IgD-negative memory B cell (primary cell): ENCODE data around the gene ALDH4A1. TPM values are rescaled to one million over a fixed set of nuclear protein-coding genes. Genes with fewer than 3 reads are reported as not detected.

Source experiments
- H3K27ac Mint-ChIP-seq, 3 donors: one replicate each; pipeline ENCODE4 v1.8.0; 2020 to 2022; ENCODE audit warnings: mild to moderate bottlenecking in 3 of 3, mixed read lengths in 3 of 3, moderate library complexity in 1 of 3
- H3K27me3 Mint-ChIP-seq: one replicate; pipeline ENCODE4 v1.8.0; 2021; ENCODE audit warnings: mixed read lengths
- H3K36me3 Mint-ChIP-seq: one replicate; pipeline ENCODE4 v1.8.0; 2020; ENCODE audit warnings: mild to moderate bottlenecking, mixed read lengths
- H3K4me1 Mint-ChIP-seq, 3 donors: one replicate each; pipeline ENCODE4 v1.8.0; 2020 to 2022; ENCODE audit warnings: mixed read lengths in 3 of 3, mild to moderate bottlenecking in 1 of 3
- H3K4me3 Mint-ChIP-seq, 4 donors: one replicate each; pipeline ENCODE4 v1.8.0; 2020 to 2022; ENCODE audit warnings: mild to moderate bottlenecking in 4 of 4, mixed read lengths in 4 of 4, moderate library complexity in 3 of 4
- H3K9me3 Mint-ChIP-seq, 3 donors: one replicate each; pipeline ENCODE4 v1.8.0; 2020 to 2021; ENCODE audit warnings: mixed read lengths in 3 of 3, mild to moderate bottlenecking in 1 of 3
- polyA plus RNA-seq: library from polyadenylated mRNA; unstranded; fragments of 300-500 nt; fragmentation: Illumina TruSeq; gene quantifications from one replicate; pipeline ENCODE4 v1.2.3, GENCODE V29; 2021

The ALDH4A1 gene
- polyA plus RNA-seq, 1 donor from 2014 or later = 2.8 TPM

GRCh38 chr1:18883636-18884418, 18.5 kb downstream of the ALDH4A1 start:
- H3K4me1 Mint-ChIP-seq = no peaks in the 10 kb centered on the region
- H3K36me3 Mint-ChIP-seq = peaks cover 5% of the 10 kb centered on the region
- no peak overlapping the region for H3K4me3 Mint-ChIP-seq
- no peaks in the 10 kb centered on the region for H3K27me3 Mint-ChIP-seq
- H3K9me3 Mint-ChIP-seq = no peaks in the 10 kb centered on the region
- H3K27ac Mint-ChIP-seq = no peak overlapping the region

DNA sequence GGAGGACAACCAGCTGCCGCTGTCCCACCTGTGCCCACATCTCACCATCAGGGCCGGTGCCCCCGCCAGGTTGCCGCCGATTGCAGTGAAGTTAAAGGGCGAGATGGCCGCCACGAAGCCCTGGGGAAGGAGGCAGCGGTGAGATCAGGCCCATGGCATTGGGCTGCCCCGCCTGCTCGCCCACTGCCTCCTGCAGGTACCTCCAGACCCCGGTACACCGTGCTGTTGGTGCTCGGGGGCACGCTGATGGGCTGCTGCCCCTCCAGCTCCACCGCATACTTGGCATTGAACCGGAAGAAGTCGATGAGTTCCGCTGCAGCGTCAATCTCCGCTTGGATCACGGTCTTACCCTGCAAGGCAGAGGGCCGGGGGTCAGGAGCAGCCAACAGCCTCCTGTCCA, 19.3 kb downstream of the ALDH4A1 start:
- H3K9me3 Mint-ChIP-seq = no peaks in the 10 kb centered on the region
- no peak overlapping the region for H3K4me3 Mint-ChIP-seq
- no peaks in the 10 kb centered on the region for H3K4me1 Mint-ChIP-seq
- H3K27ac Mint-ChIP-seq = no peak overlapping the region
- H3K27me3 Mint-ChIP-seq = no peaks in the 10 kb centered on the region
- H3K36me3 Mint-ChIP-seq = peaks cover 5% of the 10 kb centered on the region

GRCh38 chr1:18882486-18882885, 19.9 kb downstream of the ALDH4A1 start:
- peaks cover 5% of the 10 kb centered on the region for H3K36me3 Mint-ChIP-seq
- H3K27ac Mint-ChIP-seq = no peak overlapping the region
- H3K4me1 Mint-ChIP-seq = no peaks in the 10 kb centered on the region

GRCh38 chr1:18881642-18882431, 20.5 kb downstream of the ALDH4A1 start:
- Mint-ChIP-seq H3K9me3 (no peaks in the 10 kb centered on the region), H3K4me1 (no peaks in the 10 kb centered on the region), H3K27me3 (no peaks in the 10 kb centered on the region), H3K27ac (no peak overlapping the region), H3K36me3 (peaks cover 4% of the 10 kb centered on the region), H3K4me3 (no peak overlapping the region)

More at GRCh38 chr1:18882486-18882885, 19.9 kb downstream of the ALDH4A1 start:
- no peaks in the 10 kb centered on the region for H3K27me3 Mint-ChIP-seq
- no peaks in the 10 kb centered on the region for H3K9me3 Mint-ChIP-seq
- H3K4me3 Mint-ChIP-seq = no peak overlapping the region

- H3K27ac Mint-ChIP-seq = no peak overlapping the region
- H3K4me3 Mint-ChIP-seq = peak overlapping the region in 1 of 4 donors; percentile 9
- H3K36me3 Mint-ChIP-seq = peaks cover 2% of the 10 kb centered on the region
- H3K9me3 Mint-ChIP-seq = no peaks in the 10 kb centered on the region
- no peaks in the 10 kb centered on the region for H3K27me3 Mint-ChIP-seq
- H3K4me1 Mint-ChIP-seq = no peaks in the 10 kb centered on the region
Observed at GRCh38 chr1:18881164-18881563, 21.2 kb downstream of the ALDH4A1 start.

DNA sequence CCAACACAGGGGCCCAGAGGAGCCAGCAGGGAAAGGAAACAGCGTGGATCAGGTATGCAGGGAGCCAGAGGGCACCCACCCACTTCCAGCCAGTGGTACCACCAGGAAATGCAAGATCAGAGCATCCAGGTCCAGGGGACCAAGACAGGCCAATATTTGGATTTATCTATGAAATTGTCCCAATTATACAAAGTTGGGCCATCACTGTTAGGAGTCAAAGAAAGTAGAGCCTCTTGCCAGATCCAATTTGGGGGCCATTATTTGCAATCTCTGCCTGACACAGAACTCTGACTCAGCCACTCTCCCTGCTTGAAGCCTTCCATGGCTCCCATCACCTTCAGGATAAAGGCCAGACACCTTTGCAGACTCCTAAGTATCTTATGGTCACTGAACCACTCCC, 21.8 kb downstream of the ALDH4A1 start:
- H3K27me3 Mint-ChIP-seq = no peaks in the 10 kb centered on the region
- no peak overlapping the region for H3K27ac Mint-ChIP-seq
- peaks cover 2% of the 10 kb centered on the region for H3K36me3 Mint-ChIP-seq
- no peak overlapping the region for H3K4me3 Mint-ChIP-seq
- no peaks in the 10 kb centered on the region for H3K9me3 Mint-ChIP-seq
- H3K4me1 Mint-ChIP-seq = no peaks in the 10 kb centered on the region

DNA sequence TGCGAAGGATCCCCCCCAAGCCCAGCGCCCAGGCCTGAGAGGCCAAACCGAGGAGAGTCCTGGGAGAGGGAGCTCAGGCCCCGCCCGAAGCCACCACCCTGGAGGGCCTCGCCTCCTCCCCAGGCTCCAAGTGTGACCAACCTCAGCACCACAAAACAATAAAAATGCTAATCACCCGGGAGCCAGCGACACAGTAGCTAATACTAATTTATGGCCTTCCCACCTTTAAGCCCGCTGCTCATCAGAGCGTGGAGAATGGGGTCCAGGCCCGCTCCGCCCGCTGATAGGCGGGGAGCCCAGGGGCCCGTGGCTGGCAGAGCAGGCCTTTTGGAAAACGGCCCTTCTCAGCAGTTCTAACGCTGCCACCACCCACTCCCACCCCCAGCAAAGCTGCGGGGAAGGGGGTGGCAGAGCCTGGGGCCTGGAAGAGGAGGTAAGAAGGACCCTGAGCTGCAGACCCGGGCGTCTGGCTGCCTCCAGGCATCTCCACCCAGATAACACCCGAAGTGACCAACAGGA, 22.5 kb downstream of the ALDH4A1 start:
- H3K36me3 Mint-ChIP-seq = peaks cover 2% of the 10 kb centered on the region
- H3K27me3 Mint-ChIP-seq = no peaks in the 10 kb centered on the region
- no peak overlapping the region for H3K27ac Mint-ChIP-seq
- no peaks in the 10 kb centered on the region for H3K4me1 Mint-ChIP-seq
- no peaks in the 10 kb centered on the region for H3K9me3 Mint-ChIP-seq
- no peak overlapping the region for H3K4me3 Mint-ChIP-seq

DNA sequence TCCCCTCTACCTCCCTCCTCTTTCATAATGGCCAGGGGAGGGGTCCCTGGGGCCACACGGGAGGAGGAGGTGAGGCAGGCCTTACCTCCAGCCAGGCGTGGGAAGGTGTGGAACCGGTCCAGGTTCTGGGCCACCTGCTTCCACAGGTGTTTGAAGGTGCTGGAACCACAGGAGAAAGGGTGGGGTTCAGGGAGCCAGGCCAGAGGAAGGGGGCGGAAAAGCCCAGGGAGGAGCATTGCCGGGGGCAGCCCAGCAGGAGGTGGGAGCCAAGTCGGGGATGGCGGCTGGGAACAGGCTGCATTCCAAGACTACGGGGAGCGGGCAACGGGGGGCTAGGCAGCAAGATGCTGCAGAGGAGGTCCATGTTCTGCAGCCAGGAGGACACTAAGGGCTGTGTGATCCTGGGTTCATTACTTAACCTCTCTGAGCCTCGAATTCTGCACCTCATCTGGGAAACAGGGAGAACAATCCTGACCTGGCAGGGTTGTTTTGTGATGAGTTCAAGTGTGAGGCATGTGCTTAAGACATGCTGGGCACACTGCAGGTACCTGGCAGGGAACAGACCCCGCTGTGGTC, 23.1 kb downstream of the ALDH4A1 start:
- no peaks in the 10 kb centered on the region for H3K9me3 Mint-ChIP-seq
- no peaks in the 10 kb centered on the region for H3K27me3 Mint-ChIP-seq
- H3K4me3 Mint-ChIP-seq = no peak overlapping the region
- no peak overlapping the region for H3K27ac Mint-ChIP-seq
- no peaks in the 10 kb centered on the region for H3K4me1 Mint-ChIP-seq
- peaks cover 2% of the 10 kb centered on the region for H3K36me3 Mint-ChIP-seq

GRCh38 chr1:18878538-18879214, 23.7 kb downstream of the ALDH4A1 start:
- no peaks in the 10 kb centered on the region for H3K4me1 Mint-ChIP-seq
- no peak overlapping the region for H3K4me3 Mint-ChIP-seq
- no peak overlapping the region for H3K27ac Mint-ChIP-seq
- no peaks in the 10 kb centered on the region for H3K9me3 Mint-ChIP-seq
- no peaks in the 10 kb centered on the region for H3K27me3 Mint-ChIP-seq
- peaks cover 2% of the 10 kb centered on the region for H3K36me3 Mint-ChIP-seq

GRCh38 chr1:18877282-18877681, 25.1 kb downstream of the ALDH4A1 start:
- Mint-ChIP-seq H3K4me3 (no peak overlapping the region), H3K9me3 (no peaks in the 10 kb centered on the region)

DNA sequence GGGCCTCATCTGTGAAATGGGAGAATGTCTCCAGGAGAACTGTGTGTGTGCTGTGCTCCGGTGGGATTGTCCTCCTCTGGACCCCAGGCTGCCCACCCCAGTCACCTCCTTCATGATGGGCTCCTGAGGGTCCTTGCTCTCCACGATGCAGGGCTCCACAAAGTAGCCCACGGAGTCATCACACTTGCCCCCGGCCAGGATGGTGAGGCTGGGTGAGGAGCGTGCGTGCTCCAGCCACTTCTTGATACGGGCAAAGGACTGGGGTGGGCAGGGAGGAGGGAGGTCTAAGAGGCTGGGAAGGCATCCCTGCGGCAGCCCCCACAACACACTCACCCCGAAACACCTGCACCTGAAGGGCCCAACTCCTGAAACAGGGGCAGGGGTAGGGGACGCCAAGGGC, 26.1 kb downstream of the ALDH4A1 start:
- no peak overlapping the region for H3K4me3 Mint-ChIP-seq
- no peaks in the 10 kb centered on the region for H3K27me3 Mint-ChIP-seq
- H3K27ac Mint-ChIP-seq = no peak overlapping the region
- no peaks in the 10 kb centered on the region for H3K9me3 Mint-ChIP-seq
- no peaks in the 10 kb centered on the region for H3K4me1 Mint-ChIP-seq
- H3K36me3 Mint-ChIP-seq = peaks cover 3% of the 10 kb centered on the region

More at GRCh38 chr1:18877282-18877681, 25.1 kb downstream of the ALDH4A1 start:
- H3K4me1 Mint-ChIP-seq = no peaks in the 10 kb centered on the region
- no peak overlapping the region for H3K27ac Mint-ChIP-seq
- no peaks in the 10 kb centered on the region for H3K27me3 Mint-ChIP-seq
- H3K36me3 Mint-ChIP-seq = peaks cover 2% of the 10 kb centered on the region

- no peak overlapping the region for H3K4me3 Mint-ChIP-seq
- H3K27ac Mint-ChIP-seq = no peak overlapping the region
- no peaks in the 10 kb centered on the region for H3K27me3 Mint-ChIP-seq
- no peaks in the 10 kb centered on the region for H3K4me1 Mint-ChIP-seq
- H3K9me3 Mint-ChIP-seq = no peaks in the 10 kb centered on the region
- peaks cover 4% of the 10 kb centered on the region for H3K36me3 Mint-ChIP-seq
Observed at GRCh38 chr1:18875796-18876128, 26.6 kb downstream of the ALDH4A1 start.

- Mint-ChIP-seq H3K9me3 (no peaks in the 10 kb centered on the region), H3K36me3 (peaks cover 3% of the 10 kb centered on the region), H3K27me3 (no peaks in the 10 kb centered on the region), H3K4me3 (no peak overlapping the region), H3K4me1 (no peaks in the 10 kb centered on the region), H3K27ac (no peak overlapping the region)
Observed at GRCh38 chr1:18875107-18875795, 27.1 kb downstream of the ALDH4A1 start.

DNA sequence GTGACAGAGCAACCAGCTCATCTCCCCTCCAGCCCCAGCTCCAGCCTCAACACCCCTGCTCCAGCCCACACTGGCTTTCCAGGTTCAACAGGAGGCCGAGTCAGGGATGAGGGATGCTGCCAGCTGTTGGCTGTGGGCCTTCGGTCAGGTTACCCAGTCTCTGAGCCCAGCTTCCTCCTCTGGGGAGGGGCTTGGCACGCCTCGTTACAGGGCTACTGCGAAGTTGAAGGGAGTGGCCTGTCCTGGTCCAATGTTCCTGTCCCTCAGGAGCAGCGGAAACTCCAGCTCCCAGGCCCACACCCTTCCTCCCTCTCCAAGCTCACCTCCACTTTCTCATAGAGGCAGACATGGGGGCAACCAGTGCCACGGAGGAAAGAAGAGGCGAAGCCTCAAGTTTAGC, 27.8 kb downstream of the ALDH4A1 start:
- Mint-ChIP-seq H3K4me3 (no peak overlapping the region), H3K27me3 (no peaks in the 10 kb centered on the region), H3K36me3 (peaks cover 3% of the 10 kb centered on the region), H3K27ac (no peak overlapping the region), H3K9me3 (no peaks in the 10 kb centered on the region), H3K4me1 (no peaks in the 10 kb centered on the region)
